ENCODE measurements around the gene NRAP.

DNA sequence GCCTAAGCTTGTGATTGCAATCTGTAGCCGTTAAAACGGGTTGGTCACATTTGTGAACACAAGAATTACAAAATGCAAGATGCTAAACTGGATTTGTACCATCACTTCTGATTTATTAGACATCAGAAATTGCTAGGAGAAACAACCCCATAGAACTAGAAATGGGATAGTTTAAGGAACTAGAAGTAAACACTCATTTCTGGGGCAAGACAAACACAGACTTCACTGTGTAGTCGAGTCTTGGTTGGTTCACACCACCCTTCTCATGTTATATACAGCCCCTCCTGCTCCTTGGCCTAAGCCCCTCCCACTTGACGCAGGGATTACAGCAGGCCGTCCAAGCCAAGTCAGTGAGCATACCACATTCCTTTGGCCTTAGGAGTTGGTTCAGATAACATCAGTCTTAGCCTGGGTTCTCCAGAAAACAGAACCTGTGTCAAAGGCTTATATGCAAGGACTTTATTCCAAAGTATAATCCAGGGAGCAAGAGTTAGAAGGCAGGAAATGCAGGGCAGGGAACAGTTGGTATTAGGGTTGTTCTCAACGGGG, 2.0 kb upstream of the NRAP start:
- TF ChIP-seq EZH2 (IDR thresholded peaks at IDR 0.05; ENCODE audit: insufficient read depth, poor library complexity, severe bottlenecking) (no peak), EZH2phosphoT487 (IDR thresholded peaks at IDR 0.05; ENCODE audit: insufficient read depth, low read depth) (no peak)

Measured in GM23248 (cell line).